GM18858 (cell line): Measurements from ENCODE around the gene GALNT1.

Source experiments
- ATAC-seq: cut with Tn5 transposase; IDR thresholded peaks from one replicate; pipeline ENCODE4 v1.9.1; 2021; ENCODE audit not compliant: unreplicated experiment

The GALNT1 gene

DNA sequence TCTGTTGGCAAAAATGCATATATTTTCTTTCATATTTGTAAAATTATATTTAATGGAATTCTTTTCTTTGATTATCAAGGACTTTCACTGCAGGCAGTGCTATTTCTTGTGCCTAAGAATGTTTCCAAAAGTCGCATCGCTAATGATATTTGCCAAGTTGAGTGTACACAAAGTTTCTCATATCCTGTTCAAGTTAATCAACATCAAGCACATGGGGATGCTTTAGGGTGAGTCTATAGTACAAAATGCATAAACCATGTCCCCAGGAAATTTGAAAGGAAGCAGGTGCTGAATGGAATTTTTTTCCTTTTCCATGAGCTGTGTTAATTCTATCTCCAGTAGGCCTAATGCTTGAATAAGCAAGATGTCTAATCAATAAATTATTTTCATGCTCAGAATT, 129.7 kb downstream of the GALNT1 start:
- ATAC-seq: no peak

DNA sequence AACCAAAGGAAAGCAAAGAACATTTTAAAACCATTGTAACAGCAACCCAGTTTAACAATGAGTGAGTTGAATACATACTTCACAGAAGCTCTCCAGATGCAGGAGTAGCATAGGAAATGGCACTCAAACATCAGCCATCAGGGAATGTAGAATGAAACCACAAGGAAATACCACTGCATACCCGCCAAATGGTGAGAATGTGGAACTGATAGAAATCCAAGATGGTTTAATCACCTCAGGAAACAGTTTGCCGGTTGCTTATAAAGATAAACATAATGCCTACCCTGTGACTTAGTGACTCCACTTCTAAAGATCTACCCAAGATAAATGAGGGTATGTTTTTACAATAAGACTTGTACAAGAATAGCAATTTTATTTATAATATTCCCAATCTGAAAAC, 132.0 kb downstream of the GALNT1 start:
- no peak for ATAC-seq

DNA sequence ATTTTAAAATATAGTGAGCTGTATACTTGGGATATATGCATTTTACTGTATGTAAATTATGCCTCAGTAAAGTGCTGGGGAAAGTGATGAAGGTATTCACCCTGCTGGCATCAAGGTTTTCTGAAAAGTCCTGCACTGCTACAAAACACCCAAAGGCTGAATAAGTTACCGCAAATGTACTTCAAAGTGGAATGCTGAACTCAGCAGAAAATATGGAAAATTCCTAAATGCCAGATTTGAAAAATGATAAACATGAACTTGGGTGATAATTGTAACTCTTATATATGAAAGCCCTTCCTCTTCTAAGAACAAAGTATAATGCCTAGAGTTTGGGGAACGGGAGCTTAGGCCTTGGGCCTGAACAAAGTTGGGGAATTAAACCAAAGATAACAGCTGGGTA, 133.0 kb downstream of the GALNT1 start:
- no peak for ATAC-seq

DNA sequence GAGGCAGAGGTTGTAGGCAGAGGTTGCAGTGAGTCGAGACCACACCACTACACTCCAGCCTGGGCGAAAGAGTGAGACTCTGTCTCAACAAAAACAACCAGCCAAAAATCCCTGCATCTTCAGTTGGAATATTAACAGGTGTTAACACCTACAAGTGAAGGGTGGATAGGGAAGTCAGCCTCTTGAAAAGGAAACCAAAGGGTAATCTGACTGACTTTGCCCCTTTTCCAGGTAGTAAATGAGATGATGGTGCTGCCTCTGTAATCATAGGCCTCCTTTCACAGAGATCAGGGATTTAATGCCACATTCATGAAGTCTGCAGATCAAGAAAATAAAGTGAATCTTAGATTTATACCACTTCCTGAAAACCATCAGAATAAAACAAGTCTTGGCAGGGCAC, 133.6 kb downstream of the GALNT1 start:
- ATAC-seq: no peak

DNA sequence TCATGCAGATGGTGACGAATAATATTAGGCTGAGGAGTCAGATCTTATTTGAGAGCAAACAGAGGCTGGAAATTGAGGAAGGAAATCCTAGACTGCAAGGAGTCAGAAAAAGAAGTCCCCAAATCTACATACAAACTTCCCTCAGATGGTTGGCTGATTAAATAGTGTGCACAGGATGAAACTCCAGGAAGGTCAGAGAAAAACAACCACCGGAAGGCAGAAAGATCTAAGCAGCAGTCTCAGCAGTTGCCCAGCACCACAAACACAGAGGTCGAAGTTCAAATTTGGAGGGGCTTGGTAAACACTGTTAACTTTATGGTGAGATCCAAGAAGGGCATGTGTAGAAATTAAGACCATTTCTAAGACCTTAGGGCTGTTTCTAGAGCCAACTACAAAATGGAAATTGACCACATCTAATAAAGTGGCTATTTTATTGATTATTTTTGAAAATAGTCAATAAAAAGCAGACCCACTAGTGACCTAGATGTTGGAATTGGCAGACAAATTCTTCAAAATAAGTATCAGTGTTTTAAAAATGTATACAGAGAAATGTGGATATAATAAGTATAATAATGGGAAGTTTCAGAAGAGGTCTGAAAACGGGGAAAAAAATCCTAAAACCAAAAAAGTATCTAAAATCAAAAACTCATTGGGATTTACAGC, 134.8 kb downstream of the GALNT1 start:
- ATAC-seq: no peak

DNA sequence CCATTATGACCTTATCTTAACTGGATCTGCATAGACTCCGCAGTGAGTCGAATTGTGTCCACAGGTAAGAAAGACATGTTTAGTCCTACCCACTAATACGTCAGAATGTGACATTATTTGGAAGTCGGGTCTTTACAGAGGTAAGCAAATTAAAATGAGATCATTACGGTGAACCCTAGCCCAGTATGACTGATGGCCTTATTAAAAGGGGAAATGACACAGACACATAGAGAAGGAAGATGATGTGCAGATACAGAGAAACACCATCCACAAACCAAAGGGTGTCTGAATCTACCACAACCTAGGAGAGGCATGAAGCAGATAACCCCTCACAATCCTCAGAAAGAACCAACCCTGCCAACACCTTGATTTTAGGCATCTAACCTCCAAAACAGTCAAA, 135.6 kb downstream of the GALNT1 start:
- ATAC-seq: no peak

DNA sequence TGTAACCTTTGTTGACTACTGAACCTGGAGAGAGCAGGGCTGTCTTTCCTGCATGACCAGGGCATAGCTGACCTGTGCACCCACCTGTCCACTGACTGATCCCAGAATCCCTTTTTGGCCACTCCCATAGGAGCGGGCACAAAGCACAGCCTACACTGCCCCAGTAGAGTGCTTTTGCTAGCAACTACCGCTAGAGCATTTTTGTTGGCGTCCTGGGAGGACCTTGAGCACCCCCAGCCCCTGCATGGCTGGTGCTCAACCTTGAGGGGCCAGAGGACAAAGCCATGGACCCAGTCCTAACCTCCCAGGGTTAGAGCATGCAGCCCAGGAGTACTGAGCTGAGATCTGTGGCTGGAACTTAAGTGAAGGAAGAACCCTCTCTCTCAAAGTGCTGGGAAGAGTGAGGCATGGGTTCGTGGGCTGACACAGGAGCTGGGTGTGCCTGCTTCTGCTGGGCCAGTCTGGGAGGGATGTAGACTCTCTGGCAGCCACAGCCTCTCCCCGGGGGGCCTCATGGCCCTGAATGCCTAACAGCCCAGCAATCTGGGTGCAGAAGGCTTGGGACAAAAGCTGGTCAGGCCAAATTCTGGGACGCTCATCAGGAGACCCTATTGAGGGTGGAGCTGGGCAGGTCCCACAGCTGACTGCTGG, 140.0 kb downstream of the GALNT1 start:
- ATAC-seq: no peak

DNA sequence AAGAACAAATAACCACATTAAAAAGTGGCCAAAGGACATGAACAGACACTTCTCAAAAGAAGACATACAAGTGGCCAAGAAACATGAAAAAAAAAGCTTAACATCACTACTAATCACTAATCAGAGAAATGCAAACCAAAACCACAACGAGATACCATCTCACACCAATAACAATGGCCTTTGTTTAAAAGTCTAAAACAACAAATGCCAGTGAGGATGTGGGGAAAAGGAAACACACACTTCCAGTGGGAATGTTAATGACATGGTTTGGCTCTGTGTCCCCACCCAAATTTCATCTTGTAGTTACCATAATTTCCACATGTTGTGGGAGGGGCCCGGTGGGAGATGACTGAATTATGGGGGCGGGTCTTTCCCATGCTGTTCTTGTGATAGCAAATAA, 147.1 kb downstream of the GALNT1 start:
- ATAC-seq: no peak

DNA sequence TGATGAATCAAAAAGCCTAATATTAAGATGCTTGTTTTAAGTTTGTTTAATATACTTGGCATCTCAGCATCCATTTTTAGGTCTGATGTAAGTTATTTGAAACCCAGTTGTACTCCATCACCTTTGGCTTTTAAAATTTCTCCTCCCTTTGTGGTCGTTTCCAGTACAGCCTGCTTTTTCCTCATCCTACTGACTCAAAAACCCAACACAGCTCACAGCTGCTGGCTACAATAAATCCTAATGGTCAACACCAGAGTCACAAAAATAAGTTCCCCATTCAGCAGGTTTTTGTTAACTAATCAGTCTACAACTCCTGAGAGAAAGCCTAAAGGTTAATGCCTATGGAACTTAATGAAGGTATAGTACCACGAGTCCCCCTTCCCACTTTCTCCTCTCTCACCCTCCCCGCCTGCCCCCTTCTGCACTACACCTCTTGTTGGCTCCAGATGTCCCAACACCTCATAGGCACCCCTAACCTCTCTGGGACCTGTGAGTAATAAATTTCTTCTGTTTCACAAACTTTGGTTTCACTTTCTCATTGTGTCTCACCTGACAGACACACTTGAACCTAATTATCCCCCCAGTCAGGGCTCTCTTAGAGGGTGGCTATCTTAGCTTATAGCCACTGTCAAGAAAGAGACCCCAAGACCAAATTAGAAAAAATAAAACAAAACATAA, 148.6 kb downstream of the GALNT1 start:
- no peak for ATAC-seq

DNA sequence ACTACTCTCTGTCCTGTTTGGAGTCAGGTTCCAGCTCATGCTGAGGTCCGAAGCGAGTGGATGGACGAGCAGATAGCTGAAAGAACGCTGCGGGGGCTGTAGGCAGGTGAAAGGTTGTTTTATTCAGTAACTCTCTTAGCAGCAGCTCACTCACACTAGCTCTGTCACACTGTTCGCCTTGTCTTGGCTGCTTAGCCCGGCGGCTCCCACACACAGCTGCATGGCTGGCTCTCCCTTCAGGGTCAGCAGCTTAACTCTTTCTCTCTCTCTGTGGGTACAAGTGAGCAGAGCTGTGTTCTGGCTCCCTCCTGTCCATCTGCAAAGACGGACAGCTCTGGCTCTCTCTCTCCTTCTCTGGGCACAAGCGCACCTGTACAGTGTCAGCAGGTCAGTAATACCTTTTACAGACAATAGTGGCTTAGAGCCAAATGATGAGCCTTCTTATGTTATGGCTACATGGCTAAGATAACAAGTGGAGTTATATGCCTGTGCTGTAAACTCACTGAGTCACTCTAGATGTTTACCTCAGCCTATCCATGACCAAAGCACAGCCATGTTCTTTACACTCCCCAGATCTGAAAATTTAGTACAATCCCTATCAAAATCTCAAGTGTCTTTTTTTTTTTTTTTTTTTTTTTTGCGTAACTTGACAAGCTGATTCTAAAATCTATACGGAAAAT, 149.3 kb downstream of the GALNT1 start:
- no peak for ATAC-seq

DNA sequence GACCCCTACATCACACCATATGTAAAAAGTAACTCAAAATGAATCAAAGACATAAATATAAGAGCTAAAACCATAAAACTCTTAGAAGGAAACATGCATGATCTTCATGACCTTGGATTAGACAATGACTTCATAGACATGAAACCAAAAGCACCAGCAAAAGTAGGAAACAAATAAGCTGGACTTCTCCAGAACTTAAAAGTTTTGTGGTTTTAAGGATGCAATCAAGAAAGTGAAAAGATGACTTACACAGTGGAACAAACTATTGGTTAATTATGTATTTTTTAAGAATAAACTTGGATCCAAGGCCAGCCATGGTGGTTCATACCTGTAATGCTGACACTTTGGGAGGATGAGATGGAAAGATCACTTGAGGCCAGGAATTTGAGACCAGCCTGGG, 150.2 kb downstream of the GALNT1 start:
- ATAC-seq: no peak

DNA sequence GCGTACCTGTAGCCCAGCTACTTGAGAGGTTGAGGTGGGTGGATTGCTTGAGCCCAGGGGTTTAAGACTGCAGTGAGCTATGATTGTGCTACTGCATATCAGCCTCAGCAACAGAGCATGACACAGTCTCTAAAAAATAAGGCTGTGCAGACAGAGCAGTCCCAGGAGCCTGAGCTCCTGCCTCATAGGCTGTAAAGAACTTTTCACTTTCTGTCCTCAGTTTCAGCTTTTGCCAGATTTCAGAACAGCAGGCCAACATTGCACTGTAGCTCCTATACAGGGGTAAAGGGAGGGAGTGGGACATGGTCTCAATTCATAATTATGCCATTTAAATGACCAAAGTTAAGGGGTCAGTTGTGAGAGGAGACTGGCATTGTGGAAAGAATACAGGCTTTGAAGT, 150.6 kb downstream of the GALNT1 start:
- ATAC-seq: no peak

DNA sequence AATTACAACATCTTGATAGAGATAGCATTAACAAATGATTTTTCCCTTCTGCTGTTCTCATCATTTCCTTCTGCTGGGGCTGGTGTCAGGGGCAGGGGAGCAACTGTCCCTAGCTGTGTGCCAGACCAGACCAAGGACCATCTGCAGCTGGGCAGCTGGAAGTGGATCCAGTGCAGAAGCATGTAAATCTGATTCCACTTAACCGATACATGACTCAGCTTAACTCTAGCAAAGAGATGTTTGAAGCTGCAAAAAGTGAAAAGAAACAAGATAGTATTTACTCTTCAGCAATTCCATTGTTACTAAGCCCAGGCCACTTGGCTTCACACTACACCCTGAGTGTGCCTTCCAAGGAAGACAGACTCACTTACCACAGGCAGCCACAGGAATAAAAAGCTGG, 151.1 kb downstream of the GALNT1 start:
- no peak for ATAC-seq

DNA sequence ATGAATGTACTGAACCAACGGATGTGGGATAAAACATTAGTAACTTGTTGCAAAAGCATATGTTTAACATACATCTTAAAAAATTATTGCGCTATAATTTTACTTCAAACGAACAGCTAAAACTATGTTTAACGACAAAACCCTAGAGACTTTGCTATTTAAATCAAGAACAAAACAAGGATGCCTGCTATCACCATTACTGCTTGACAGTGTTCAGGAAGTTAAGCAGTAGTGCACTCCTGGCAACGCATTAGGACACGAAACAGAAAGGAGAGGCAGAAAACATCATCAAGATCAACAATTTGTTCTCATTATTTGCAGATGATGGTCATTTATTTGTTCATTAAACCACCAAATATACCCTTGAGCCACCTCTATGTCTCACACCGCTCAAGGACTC, 151.9 kb downstream of the GALNT1 start:
- ATAC-seq: no peak

DNA sequence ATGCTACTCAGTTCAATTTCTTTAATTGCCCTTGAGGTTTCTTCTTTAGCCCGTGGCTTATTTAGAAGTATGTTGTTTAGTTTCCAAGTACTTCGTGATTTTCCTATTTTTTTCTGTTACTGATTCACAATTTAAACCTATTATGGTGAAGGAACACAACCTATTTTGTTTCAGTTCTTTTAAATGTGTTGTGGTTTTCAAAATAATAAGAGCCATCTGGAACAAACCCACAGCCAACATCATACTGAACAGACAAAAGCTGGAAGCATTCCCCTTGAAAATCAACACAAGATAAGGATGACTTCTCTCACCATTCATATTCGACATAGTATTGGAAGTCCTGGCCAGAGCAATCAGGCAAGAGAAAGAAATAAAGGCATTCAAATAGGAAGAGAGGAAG, 155.2 kb downstream of the GALNT1 start:
- no peak for ATAC-seq

DNA sequence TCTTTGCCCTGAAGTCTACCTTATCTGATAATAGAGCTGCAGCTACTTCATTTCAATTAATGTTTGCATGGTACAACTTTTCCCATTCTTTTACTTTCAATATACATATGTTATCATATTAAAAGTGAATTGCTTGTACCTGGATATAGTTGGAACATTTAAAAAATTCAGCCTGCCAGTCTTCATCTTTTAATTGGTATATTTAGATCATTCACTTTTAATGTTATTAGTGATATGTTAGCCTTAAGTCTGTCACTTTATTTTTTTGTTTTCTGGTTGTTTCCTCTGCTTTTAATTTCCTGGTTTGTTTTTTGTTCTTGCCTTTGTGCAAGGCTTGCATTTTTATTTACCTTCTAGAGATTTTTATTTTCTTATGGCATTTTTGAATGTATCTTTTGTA, 158.2 kb downstream of the GALNT1 start:
- no peak for ATAC-seq

DNA sequence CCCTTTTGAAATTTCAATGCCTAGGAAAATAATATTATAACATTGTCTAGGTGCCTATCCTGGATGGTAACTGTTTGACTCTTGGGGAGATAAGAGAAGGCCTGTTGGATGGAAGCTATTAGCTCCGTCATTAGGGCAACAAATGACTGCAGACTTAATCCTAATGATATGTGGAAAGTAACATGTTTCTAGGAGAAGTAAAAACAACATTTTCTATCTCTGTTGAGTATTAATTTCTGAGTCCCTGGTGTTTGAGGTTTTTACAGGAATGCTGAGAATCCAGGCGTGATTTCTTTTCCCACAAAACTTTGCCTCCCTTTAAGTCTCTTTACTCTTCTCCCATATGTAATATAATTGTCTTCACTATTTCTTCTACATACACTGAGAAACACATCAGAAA, 159.1 kb downstream of the GALNT1 start:
- ATAC-seq: no peak

DNA sequence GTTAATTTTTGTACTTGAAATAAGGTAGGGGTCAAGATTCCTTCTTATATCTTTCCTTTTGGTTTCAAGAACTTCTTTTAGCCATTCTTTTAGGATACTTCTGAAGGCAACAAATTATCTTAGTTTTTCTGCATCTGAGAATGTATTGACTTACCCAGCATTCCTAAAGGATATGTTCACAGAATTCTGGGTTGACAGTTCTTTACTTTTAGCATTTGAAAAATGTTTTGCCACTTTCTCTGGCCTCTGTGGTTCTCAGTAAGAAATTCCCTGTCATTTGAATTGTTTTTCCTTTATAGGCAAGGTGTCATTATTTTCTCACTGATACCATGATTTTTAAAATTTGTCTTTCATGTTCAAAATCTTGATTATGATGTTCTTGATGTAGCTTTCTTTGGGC, 162.4 kb downstream of the GALNT1 start:
- no peak for ATAC-seq

DNA sequence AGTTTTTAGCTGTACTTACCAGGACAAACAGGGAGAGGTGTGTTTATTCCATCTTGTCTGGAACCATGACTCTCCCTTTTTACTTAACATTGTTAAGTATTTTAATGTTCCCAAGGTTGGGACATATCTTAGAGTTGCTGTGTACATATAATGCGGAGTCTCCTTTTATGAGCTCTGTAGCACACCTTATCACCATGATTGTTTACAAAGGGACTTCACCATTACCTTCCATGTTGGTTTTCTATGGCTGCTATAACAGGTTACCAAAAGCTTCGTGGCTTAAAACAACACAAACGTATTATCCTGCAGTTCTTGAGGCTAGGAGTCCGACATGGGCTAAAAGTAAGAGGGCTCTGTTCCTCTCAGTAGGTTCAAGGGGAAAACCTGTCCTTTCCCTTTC, 164.3 kb downstream of the GALNT1 start:
- no peak for ATAC-seq

DNA sequence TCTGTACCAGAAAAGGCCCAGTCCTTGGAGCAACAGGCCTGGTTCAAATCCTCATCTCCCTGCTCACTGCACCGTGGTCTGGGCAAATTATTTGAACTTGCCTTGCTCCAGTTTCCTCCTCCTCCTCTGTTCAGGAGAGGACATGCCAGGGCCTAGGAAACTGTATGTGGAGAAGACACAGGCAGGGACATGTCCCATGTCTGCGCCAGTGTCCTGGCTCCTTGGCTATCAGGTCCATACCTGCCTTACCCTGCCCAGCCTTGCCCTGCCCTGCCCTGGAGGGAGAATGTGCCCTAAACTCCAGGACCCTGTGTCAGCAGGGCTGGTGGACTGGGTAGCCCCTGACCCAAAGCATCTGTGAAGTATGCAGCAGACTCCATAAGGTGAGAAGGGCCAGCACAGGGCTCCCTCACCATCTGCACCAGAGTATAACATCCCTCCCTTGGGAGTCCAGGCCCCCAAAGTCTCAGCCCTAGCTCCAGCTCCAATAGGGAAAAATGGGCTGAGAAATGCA, 165.3 kb downstream of the GALNT1 start:
- no peak for ATAC-seq

DNA sequence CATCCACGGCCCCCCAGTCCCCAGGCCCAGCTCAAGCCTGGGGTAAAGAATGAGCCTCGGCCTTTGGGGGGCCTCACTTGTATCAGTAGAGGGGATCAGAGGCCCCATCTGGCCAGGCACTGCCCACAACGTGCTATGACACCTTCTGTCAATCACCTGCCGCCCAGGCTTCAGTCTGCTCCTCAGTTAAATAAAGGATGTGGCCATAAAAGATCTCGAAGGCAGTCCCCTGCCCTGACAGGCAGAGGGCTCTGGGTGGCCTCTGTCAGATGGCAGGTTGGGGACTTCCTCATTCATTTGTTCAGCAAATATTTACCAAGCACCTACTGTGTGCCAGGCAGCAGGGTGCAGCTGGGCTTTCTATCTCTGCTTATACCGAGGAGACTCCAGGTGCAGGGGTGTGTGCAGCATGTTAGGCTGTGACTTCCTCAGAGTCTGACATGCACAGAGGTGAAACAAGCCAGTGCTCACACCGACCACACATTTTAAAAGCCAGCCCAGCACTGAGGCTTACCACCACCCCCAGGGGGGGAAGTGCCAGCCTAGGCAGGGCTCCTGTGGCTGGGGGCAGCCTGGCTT, 166.4 kb downstream of the GALNT1 start:
- ATAC-seq: no peak
